Testis (tissue), 3 donors: ENCODE results near the gene RPS3. TPM values are rescaled to one million over a fixed set of nuclear protein-coding genes. Genes with fewer than 3 reads are reported as not detected.
"Not testable (repeated sequence)": the region's sequence is repeated elsewhere in the genome, so short reads cannot be mapped to it uniquely, and the experiment has no call there.

Experiments used
- DNase-seq: peaks from one replicate; pipeline ENCODE4 v3.0.0-alpha.2; 2019
- H3K27ac ChIP-seq, 2 donors: fragments of 200-600 bp; sonication (generic); one replicate each; pipeline ENCODE4 v1.5.1; 2019
- H3K27me3 ChIP-seq: fragments of 200-600 bp; sonication (generic); one replicate; pipeline ENCODE4 v1.5.1; 2019
- H3K36me3 ChIP-seq: fragments of 200-600 bp; sonication (generic); one replicate; pipeline ENCODE4 v1.5.1; 2017; ENCODE audit warnings: low read depth; ENCODE audit errors: missing control alignments
- H3K4me1 ChIP-seq: fragments of 200-600 bp; sonication (generic); one replicate; pipeline ENCODE4 v1.5.1; 2019
- H3K4me3 ChIP-seq, 2 donors: fragments of 200-600 bp; sonication (generic); one replicate each; pipeline ENCODE4 v1.5.1; 2017 to 2019
- H3K9me3 ChIP-seq: fragments of 200-600 bp; sonication (generic); one replicate; pipeline ENCODE4 v1.5.1; 2017
- POLR2A ChIP-seq: fragments of 450-650 bp; IDR thresholded peaks from one replicate; pipeline ENCODE4 v1.6.1; 2017; ENCODE audit warnings: antibody characterized with exemption, mild to moderate bottlenecking, moderate library complexity
- WGBS, 2 donors: methylation state at CpG; one replicate each; pipeline ENCODE4 v1.1.5; 2018; 5-methylcytosine and 5-hydroxymethylcytosine counted together
- intact Hi-C: fragments of 100-400 bp; cut with DNase I; formaldehyde crosslinking; loops from one replicate; pipeline ENCODE4 v1.15.1; 2023; ENCODE audit warnings: low total_unique reads
- polyA plus RNA-seq: library from polyadenylated mRNA; stranded (reverse); fragments of 350-450 nt; fragmentation: Illumina TruSeq; extraction: RNeasy Lipid Tissue Mini Kit (QIAGEN cat#74804); gene quantifications from one replicate; pipeline ENCODE4 v1.2.3, GENCODE V29; 2014; ENCODE audit warnings: low read depth, low replicate concordance; ENCODE audit not compliant: insufficient read depth
- total RNA-seq, 2 donors: library from RNA; depleted of rRNA; stranded (reverse); fragments of >200 nt; gene quantifications; one replicate each; pipeline ENCODE4 v1.2.3, GENCODE V29; 2016
- TF ChIP-seq, protein P1 (sequence below), 3 experiments: fragments of 450-650 bp in 2 of 3; fragments of 200-600 bp in 1 of 3; sonication (generic) in 1 of 3; IDR thresholded peaks; one replicate each; pipeline ENCODE4 v1.5.1; 2016 to 2019; ENCODE audit warnings: antibody characterized with exemption in 3 of 3, mild to moderate bottlenecking in 2 of 3, moderate library complexity in 1 of 3

RPS3 gene
- total and polyA plus RNA-seq, 3 donors from 2014 or later = 464 to 1,294 (median 925) TPM

DNA sequence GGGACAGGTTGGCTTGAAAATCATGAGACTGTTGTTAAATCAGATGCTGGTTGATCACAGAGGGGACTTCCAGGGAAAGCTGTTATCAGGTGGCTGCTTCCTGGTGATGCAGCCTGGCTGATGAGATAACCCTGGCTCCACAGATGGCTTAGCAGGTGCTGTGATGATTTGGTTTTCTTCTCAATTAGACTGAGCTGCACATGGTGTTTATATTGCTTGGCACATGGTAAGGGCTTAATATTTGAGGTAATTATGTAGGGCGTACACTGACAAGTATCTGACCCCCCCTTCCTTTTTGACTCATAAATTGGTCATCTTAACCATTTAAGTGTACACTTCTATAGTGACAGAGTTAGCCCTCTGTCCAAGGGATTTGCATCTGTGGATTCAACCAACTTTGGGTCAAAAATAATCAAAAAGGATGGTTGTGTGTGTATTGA lies 7.0 kb downstream of the RPS3 start:
- no peaks in the 10 kb centered on the region for H3K36me3 ChIP-seq
- 47 to 53% methylated on average over 1 of the region's 1 CpG for WGBS, 2 donors
- intact Hi-C loops = no loop called here

GRCh38 chr11:75408957-75409219 lies 9.6 kb downstream of the RPS3 start:
- no peak overlapping the region for H3K27ac ChIP-seq
- DNase-seq = no peak
- WGBS, 2 donors = 69 to 75% methylated on average over 2 of the region's 2 CpGs
- H3K27me3 ChIP-seq = no peaks in the 10 kb centered on the region
- no peaks in the 10 kb centered on the region for H3K9me3 ChIP-seq
- intact Hi-C loops = no loop called here
- H3K4me1 ChIP-seq = peaks cover 8% of the 10 kb centered on the region
- no peak overlapping the region for H3K4me3 ChIP-seq
- no peaks in the 10 kb centered on the region for H3K36me3 ChIP-seq
- TF ChIP-seq, protein P1, sequence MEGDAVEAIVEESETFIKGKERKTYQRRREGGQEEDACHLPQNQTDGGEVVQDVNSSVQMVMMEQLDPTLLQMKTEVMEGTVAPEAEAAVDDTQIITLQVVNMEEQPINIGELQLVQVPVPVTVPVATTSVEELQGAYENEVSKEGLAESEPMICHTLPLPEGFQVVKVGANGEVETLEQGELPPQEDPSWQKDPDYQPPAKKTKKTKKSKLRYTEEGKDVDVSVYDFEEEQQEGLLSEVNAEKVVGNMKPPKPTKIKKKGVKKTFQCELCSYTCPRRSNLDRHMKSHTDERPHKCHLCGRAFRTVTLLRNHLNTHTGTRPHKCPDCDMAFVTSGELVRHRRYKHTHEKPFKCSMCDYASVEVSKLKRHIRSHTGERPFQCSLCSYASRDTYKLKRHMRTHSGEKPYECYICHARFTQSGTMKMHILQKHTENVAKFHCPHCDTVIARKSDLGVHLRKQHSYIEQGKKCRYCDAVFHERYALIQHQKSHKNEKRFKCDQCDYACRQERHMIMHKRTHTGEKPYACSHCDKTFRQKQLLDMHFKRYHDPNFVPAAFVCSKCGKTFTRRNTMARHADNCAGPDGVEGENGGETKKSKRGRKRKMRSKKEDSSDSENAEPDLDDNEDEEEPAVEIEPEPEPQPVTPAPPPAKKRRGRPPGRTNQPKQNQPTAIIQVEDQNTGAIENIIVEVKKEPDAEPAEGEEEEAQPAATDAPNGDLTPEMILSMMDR (IDR thresholded peaks at IDR 0.05) = no peak
- no peak for TF ChIP-seq POLR2A

More for the DNA sequence above, 7.0 kb downstream of the RPS3 start:
- H3K27ac ChIP-seq = no peak overlapping the region
- H3K4me1 ChIP-seq = peaks cover 14% of the 10 kb centered on the region
- TF ChIP-seq, protein P1 (IDR thresholded peaks at IDR 0.05) = no peak
- no peak for TF ChIP-seq POLR2A
- DNase-seq = no peak
- no peak overlapping the region for H3K4me3 ChIP-seq
- H3K27me3 ChIP-seq = no peaks in the 10 kb centered on the region
- no peaks in the 10 kb centered on the region for H3K9me3 ChIP-seq

GRCh38 chr11:75409971-75410370 lies 10.7 kb downstream of the RPS3 start:
- H3K4me3 ChIP-seq, H3K27me3 ChIP-seq, DNase-seq, intact Hi-C loops, H3K36me3 ChIP-seq, H3K9me3 ChIP-seq, H3K27ac ChIP-seq: not testable (repeated sequence)
- WGBS, 2 donors = no CpG with 5 or more reads among the region's 33 CpGs
- H3K4me1 ChIP-seq = peaks cover 19% of the 10 kb centered on the region

DNA sequence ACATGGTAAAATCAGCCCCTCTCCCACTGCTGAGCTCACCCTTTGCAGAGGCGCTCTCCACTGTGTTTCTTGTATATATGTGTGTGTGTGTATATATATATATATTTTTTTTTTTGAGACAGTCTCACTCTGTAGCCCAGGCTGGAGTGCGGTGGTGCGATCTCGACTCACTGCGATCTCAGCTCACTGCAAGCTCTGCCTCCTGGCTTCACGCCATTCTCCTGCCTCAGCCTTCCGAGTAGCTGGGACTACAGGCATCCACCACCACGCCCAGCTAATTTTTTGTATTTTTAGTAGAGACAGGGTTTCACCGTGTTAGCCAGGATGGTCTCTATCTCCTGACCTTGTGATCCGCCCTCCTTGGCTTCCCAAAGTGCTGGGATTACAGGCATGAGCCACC lies 13.8 kb downstream of the RPS3 start:
- intact Hi-C loops, H3K9me3 ChIP-seq, H3K36me3 ChIP-seq, H3K4me3 ChIP-seq, H3K27me3 ChIP-seq: not testable (repeated sequence)
- peaks cover 20% of the 10 kb centered on the region for H3K4me1 ChIP-seq
- 50 to 72% methylated on average over 10 of the region's 10 CpGs for WGBS, 2 donors
- peak; percentile 54 for DNase-seq
- peak overlapping the region; percentile 12 to 55 for H3K27ac ChIP-seq

- H3K36me3 ChIP-seq = no peaks in the 10 kb centered on the region
- no peaks in the 10 kb centered on the region for H3K27me3 ChIP-seq
- TF ChIP-seq, protein P1 (IDR thresholded peaks at IDR 0.05) = no peak
- TF ChIP-seq POLR2A = no peak
- intact Hi-C loops = no loop called here
- H3K27ac ChIP-seq = peak overlapping the region in 1 of 2 donors; percentile 56
- DNase-seq = peak; percentile 80
- peaks cover 20% of the 10 kb centered on the region for H3K4me1 ChIP-seq
- WGBS, 2 donors = 59 to 62% methylated on average over 2 of the region's 2 CpGs
- no peak overlapping the region for H3K4me3 ChIP-seq
- H3K9me3 ChIP-seq = no peaks in the 10 kb centered on the region
Measured at GRCh38 chr11:75413864-75414263, 14.5 kb downstream of the RPS3 start.

- H3K4me3 ChIP-seq = no peak overlapping the region
- 67 to 82% methylated on average over 14 of the region's 14 CpGs for WGBS, 2 donors
- H3K36me3 ChIP-seq = no peaks in the 10 kb centered on the region
- DNase-seq = no peak
- intact Hi-C loops = no loop called here
- H3K4me1 ChIP-seq = peaks cover 7% of the 10 kb centered on the region
- H3K27ac ChIP-seq = peak overlapping the region; percentile 38 to 59
- H3K27me3 ChIP-seq = no peaks in the 10 kb centered on the region
- H3K9me3 ChIP-seq = no peaks in the 10 kb centered on the region
- TF ChIP-seq, protein P1 (IDR thresholded peaks at IDR 0.05) = no peak
- no peak for TF ChIP-seq POLR2A
Measured at GRCh38 chr11:75420224-75421034, 21.1 kb downstream of the RPS3 start.
